Osteocyte (in vitro differentiated cells): ENCODE measurements around the gene RASA1. TPM values are rescaled to one million over a fixed set of nuclear protein-coding genes. Genes with fewer than 3 reads are reported as not detected.

Source experiments
- DNase-seq: peaks from one replicate; pipeline ENCODE4 v3.0.0; 2021; ENCODE audit warnings: mixed read lengths; ENCODE audit not compliant: unreplicated experiment; ENCODE audit errors: extremely low spot score
- H3K27ac Mint-ChIP-seq: one replicate; pipeline ENCODE4 v1.8.0; 2021; ENCODE audit warnings: mild to moderate bottlenecking, mixed read lengths; ENCODE audit not compliant: unreplicated experiment
- H3K27me3 Mint-ChIP-seq: one replicate; pipeline ENCODE4 v1.8.0; 2021; ENCODE audit warnings: mixed read lengths; ENCODE audit not compliant: unreplicated experiment
- H3K36me3 Mint-ChIP-seq: one replicate; pipeline ENCODE4 v1.8.0; 2021; ENCODE audit warnings: mixed read lengths; ENCODE audit not compliant: unreplicated experiment
- H3K4me1 Mint-ChIP-seq: one replicate; pipeline ENCODE4 v1.8.0; 2021; ENCODE audit warnings: mixed read lengths; ENCODE audit not compliant: unreplicated experiment
- H3K4me3 Mint-ChIP-seq: one replicate; pipeline ENCODE4 v1.8.0; 2021; ENCODE audit warnings: mild to moderate bottlenecking, moderate library complexity, mixed read lengths; ENCODE audit not compliant: unreplicated experiment
- H3K9me3 Mint-ChIP-seq: one replicate; pipeline ENCODE4 v1.8.0; 2021; ENCODE audit warnings: mixed read lengths; ENCODE audit not compliant: unreplicated experiment
- total RNA-seq: library from RNA; stranded (reverse); gene quantifications from 2 replicates; pipeline ENCODE4 v1.2.1, GENCODE V29; 2021
- TF ChIP-seq, protein P1 (sequence below): fragments of 200-600 bp; sonication (generic); IDR thresholded peaks from 2 replicates; pipeline ENCODE4 v1.5.0; 2021; ENCODE audit warnings: antibody characterized with exemption, mild to moderate bottlenecking, moderate library complexity

The RASA1 gene
- total RNA-seq, 1 donor from 2014 or later, result 32.1 TPM

DNA sequence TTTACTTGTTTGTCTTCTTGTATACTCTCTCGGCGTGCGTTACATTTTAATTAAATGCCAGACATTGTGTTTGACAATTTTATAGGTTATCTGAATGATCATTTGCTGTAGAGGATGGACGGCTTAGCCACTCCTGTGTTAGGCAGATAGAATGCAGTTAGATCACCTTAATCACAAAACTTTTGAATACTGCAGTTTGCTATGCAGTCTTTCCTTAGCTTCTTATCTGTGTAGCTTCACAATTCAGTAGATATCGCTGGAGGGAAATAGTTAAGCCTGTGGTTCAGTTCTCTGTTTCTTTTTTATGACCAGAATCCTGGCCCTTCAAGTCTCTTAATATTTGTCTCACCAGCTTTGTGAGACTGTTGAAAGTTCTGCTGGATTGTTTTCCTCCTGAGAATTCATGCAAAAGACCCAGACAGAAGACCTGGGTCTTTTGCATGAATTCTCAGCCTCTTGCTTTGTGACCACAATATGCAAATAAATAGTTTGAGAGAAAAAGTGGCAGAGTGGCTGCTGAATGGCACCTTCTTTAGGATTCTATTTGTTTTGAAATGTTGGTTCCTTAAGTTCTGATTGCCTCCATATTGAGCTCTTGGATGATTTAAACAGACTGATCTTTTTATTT, 40.2 kb downstream of the RASA1 start:
- peaks cover 7% of the 10 kb centered on the region for H3K9me3 Mint-ChIP-seq
- H3K27ac Mint-ChIP-seq, result no peak overlapping the region
- peaks cover 11% of the 10 kb centered on the region for H3K4me1 Mint-ChIP-seq
- H3K27me3 Mint-ChIP-seq, result no peaks in the 10 kb centered on the region
- peaks cover 24% of the 10 kb centered on the region for H3K36me3 Mint-ChIP-seq
- TF ChIP-seq, protein P1, sequence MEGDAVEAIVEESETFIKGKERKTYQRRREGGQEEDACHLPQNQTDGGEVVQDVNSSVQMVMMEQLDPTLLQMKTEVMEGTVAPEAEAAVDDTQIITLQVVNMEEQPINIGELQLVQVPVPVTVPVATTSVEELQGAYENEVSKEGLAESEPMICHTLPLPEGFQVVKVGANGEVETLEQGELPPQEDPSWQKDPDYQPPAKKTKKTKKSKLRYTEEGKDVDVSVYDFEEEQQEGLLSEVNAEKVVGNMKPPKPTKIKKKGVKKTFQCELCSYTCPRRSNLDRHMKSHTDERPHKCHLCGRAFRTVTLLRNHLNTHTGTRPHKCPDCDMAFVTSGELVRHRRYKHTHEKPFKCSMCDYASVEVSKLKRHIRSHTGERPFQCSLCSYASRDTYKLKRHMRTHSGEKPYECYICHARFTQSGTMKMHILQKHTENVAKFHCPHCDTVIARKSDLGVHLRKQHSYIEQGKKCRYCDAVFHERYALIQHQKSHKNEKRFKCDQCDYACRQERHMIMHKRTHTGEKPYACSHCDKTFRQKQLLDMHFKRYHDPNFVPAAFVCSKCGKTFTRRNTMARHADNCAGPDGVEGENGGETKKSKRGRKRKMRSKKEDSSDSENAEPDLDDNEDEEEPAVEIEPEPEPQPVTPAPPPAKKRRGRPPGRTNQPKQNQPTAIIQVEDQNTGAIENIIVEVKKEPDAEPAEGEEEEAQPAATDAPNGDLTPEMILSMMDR, result no peak
- no peak for DNase-seq
- no peak overlapping the region for H3K4me3 Mint-ChIP-seq

DNA sequence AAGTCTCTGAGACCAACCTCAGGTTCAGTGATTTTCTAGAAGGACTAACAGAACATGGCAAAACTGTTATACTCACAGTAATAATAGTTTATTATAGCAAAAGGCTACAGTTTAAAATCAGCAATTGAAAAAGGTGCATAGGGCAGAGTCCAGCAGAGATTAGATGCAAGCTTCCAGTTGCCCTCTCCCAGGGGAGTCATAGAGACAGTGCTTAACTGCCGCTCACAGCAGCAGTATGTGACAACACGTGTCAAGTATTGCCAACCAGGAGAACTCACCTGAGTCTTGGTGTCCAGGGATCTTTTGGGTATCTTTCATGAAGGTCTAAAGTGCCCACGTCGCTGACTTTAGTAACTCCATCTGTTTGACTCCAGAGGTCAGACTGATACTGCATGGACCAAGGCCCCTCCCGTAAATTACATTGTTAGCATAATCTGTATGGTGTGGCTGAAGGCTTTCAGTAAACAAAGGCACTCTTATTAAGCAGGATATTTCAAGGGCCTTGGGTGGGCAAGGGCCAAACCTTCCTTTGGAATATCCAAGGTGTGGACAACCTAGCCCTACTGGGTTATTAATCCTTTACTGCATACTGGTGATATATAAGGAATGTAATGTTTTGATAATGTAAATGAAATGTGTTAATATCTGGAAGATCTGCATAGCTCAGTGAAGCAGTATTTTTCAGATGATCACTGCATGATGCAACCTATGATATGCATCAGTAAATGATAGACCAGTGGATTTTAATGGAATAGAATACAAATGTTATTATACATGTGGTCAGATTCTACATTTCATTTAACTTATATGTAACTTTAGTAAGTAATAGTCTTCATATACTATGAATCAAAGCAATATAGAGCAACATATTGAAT, 44.0 kb downstream of the RASA1 start:
- Mint-ChIP-seq H3K27me3 (no peaks in the 10 kb centered on the region), H3K4me1 (peaks cover 10% of the 10 kb centered on the region), H3K9me3 (peaks cover under 1% of the 10 kb centered on the region), H3K27ac (peak overlapping the region; percentile 5), H3K36me3 (peaks cover 5% of the 10 kb centered on the region), H3K4me3 (no peak overlapping the region)
- DNase-seq, result no peak
- TF ChIP-seq, protein P1, result no peak

DNA sequence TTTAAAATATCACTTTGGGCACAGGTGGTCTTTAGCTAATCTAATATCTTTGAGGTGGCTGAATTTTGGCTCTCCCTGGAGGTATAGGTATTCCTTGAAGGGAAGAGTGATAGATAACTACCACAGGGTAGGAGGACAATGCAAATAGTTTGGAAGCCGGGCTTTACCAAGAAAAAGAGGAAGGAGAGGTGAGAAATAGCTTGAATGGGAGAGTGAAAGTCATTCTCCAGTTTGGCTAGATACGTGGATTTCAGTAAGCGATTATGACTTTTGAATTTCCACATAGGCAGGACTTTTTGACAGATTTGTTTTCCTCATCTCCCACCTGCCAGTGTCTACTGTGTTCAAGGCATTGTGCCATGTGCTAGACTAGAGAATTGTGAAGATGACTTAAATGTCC, 45.5 kb downstream of the RASA1 start:
- Mint-ChIP-seq H3K27me3 (no peaks in the 10 kb centered on the region), H3K36me3 (no peaks in the 10 kb centered on the region), H3K4me1 (peaks cover 10% of the 10 kb centered on the region), H3K27ac (no peak overlapping the region), H3K9me3 (no peaks in the 10 kb centered on the region), H3K4me3 (no peak overlapping the region)
- DNase-seq, result no peak
- TF ChIP-seq, protein P1, result no peak

DNA sequence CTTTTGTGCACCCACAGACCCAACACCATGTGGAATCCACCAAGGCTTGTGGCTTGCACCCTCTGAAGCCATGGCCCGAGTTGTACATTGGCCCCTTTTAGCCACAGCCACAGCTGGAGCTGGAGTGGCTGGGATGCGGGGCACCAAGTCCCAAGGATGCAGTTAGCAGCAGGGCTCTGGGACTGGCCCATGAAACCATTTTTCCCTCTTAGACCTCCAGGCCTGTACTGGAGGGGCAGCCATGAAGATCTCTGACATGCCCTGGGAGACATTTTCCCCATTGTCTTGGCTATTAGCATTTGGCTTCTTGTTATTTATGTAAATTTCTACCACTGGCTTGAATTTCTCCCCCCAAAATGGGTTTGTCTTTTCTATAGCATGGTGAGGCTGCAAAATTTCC, 51.8 kb downstream of the RASA1 start:
- Mint-ChIP-seq H3K4me3 (no peak overlapping the region), H3K36me3 (peaks cover 5% of the 10 kb centered on the region), H3K27me3 (no peaks in the 10 kb centered on the region), H3K9me3 (no peaks in the 10 kb centered on the region), H3K27ac (no peak overlapping the region), H3K4me1 (peaks cover 2% of the 10 kb centered on the region)
- DNase-seq, result no peak
- TF ChIP-seq, protein P1, result no peak

DNA sequence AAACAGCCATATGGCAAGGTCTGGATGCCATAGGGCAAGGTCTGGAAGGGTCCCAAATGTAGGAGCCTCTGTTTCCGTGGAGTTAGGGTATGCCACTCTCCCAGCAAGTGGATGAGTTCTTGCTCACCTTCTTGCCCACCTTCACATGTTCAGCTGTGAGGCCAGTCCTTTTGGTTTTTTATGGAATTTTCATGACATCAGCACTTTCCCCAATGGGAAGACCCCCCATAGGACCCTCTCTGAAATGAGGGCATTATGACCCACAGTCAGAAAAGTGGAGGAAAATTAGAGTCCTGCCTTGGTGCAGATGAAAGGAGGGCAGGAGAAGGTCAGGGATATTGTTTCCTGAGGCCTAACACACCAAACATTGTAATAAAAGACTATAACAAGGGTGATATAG, 53.9 kb downstream of the RASA1 start:
- DNase-seq, result no peak
- Mint-ChIP-seq H3K4me1 (peaks cover 1% of the 10 kb centered on the region), H3K27me3 (no peaks in the 10 kb centered on the region), H3K4me3 (no peak overlapping the region), H3K27ac (no peak overlapping the region), H3K9me3 (no peaks in the 10 kb centered on the region), H3K36me3 (peaks cover 5% of the 10 kb centered on the region)
- TF ChIP-seq, protein P1, result no peak
